Osteoblast (primary cell): ENCODE data around the gene EPS8L2. TPM values are rescaled to one million over a fixed set of nuclear protein-coding genes. Genes with fewer than 3 reads are reported as not detected.

ENCODE experiments used
- DNase-seq: peaks from one replicate; pipeline ENCODE4 v3.0.0; 2011; ENCODE audit warnings: low spot score, mixed read lengths; ENCODE audit not compliant: insufficient read length; ENCODE audit errors: missing footprints
- H2AFZ ChIP-seq: 2 replicates; pipeline ENCODE4 v1.6.0; 2011; ENCODE audit warnings: mild to moderate bottlenecking, low read length
- H3K27ac ChIP-seq: 2 replicates; pipeline ENCODE4 v1.5.1; 2011; ENCODE audit warnings: mild to moderate bottlenecking, low read depth, low read length, moderate library complexity
- H3K27me3 ChIP-seq: 2 replicates; pipeline ENCODE4 v1.6.0; 2012; ENCODE audit warnings: mild to moderate bottlenecking, control low read depth, inconsistent platforms, low read length, moderate library complexity; ENCODE audit not compliant: insufficient read depth
- H3K36me3 ChIP-seq: 2 replicates; pipeline ENCODE4 v1.5.1; 2011; ENCODE audit warnings: mild to moderate bottlenecking, low read length, control low read depth, moderate library complexity; ENCODE audit not compliant: insufficient read depth
- H3K4me1 ChIP-seq: 2 replicates; pipeline ENCODE4 v1.5.1; 2011; ENCODE audit warnings: mild to moderate bottlenecking, low read length, control low read depth, moderate library complexity; ENCODE audit not compliant: insufficient read depth
- H3K4me2 ChIP-seq: 2 replicates; pipeline ENCODE4 v1.6.0; 2011; ENCODE audit warnings: mild to moderate bottlenecking, low read length; ENCODE audit not compliant: insufficient read depth
- H3K4me3 ChIP-seq: fragments of 200-600 bp; sonication (generic); 3 replicates; pipeline ENCODE4 v1.5.1; 2012; ENCODE audit warnings: mild to moderate bottlenecking, low read length, inconsistent platforms; ENCODE audit not compliant: insufficient read depth
- H3K79me2 ChIP-seq: 2 replicates; pipeline ENCODE4 v1.6.0; 2012; ENCODE audit warnings: mild to moderate bottlenecking, low read length, control low read depth, inconsistent platforms; ENCODE audit not compliant: insufficient read depth
- H3K9me3 ChIP-seq: 2 replicates; pipeline ENCODE4 v1.5.1; 2011; ENCODE audit warnings: low read depth, low read length, control low read depth
- H4K20me1 ChIP-seq: 2 replicates; pipeline ENCODE4 v1.6.0; 2012; ENCODE audit warnings: mild to moderate bottlenecking, low read length, control low read depth; ENCODE audit not compliant: insufficient read depth
- total RNA-seq: library from RNA; depleted of rRNA; stranded (reverse); fragments of >200 nt; gene quantifications from 2 replicates; pipeline ENCODE4 v1.2.3, GENCODE V29; 2012
- TF ChIP-seq, protein P1 (sequence below): IDR thresholded peaks from 2 replicates; pipeline ENCODE4 v1.5.1; 2011; ENCODE audit warnings: mild to moderate bottlenecking, low read depth, low read length, moderate library complexity; ENCODE audit errors: extremely low read depth

EPS8L2 gene
- 29.7 and 30.1 TPM in 2 replicates for total RNA-seq

DNA sequence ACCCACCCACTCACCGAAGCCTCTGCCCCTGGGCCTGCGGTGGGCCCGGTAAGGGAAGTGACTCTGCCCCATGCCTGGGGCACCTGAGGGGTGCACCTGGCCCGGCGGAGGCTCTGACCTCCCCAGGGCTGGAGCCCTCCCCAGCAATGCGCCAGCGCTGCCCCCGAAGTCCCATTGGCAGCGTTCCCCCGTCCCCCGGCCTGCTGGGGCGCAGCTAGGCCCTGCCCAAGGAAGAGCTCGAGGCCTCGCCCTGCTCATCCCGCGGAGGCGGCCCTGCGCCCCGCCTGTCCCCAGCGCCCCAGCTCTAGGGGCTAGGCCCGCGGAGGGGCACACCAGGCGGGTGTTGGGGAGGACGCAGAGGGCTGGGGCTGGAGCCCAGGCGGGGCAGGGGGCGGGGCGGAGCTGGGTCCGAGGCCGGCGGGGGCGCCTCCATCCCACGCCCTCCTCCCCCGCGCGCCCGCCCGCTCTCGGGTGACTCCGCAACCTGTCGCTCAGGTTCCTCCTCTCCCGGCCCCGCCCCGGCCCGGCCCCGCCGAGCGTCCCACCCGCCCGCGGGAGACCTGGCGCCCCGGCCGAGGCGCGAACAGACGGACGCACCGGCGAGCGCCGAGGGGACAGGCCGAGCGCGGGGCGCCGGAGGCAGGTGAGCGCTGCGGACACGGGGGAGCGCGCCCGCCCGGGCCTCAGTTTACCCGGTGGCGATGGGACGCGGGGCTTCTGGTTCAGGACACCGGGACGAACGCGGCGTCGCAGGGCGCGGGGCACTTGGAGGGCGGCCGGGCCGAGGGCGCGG is at the start of gene EPS8L2:
EPS8L2 (plus strand) TSS at position 586 of the 793 bp plus-strand sequence. CDS start 3,177 bp downstream, outside the sequence.
- H3K4me1 ChIP-seq = peaks cover 17% of the 10 kb centered on the region
- TF ChIP-seq, protein P1, sequence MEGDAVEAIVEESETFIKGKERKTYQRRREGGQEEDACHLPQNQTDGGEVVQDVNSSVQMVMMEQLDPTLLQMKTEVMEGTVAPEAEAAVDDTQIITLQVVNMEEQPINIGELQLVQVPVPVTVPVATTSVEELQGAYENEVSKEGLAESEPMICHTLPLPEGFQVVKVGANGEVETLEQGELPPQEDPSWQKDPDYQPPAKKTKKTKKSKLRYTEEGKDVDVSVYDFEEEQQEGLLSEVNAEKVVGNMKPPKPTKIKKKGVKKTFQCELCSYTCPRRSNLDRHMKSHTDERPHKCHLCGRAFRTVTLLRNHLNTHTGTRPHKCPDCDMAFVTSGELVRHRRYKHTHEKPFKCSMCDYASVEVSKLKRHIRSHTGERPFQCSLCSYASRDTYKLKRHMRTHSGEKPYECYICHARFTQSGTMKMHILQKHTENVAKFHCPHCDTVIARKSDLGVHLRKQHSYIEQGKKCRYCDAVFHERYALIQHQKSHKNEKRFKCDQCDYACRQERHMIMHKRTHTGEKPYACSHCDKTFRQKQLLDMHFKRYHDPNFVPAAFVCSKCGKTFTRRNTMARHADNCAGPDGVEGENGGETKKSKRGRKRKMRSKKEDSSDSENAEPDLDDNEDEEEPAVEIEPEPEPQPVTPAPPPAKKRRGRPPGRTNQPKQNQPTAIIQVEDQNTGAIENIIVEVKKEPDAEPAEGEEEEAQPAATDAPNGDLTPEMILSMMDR = no peak
- H3K27me3 ChIP-seq = no peaks in the 10 kb centered on the region
- no peak within 1 kb of the TSS for H3K27ac ChIP-seq
- peak within 1 kb of the TSS; percentile 78 for H3K4me3 ChIP-seq
- peak within 1 kb of the TSS; percentile 84 for H3K4me2 ChIP-seq
- H3K36me3 ChIP-seq = no peaks in the 10 kb centered on the region
- no peaks in the 10 kb centered on the region for H3K9me3 ChIP-seq
- peaks cover 11% of the 10 kb centered on the region for H3K79me2 ChIP-seq
- H2AFZ ChIP-seq = peak within 1 kb of the TSS; percentile 65
- DNase-seq = peak; percentile 84
- H4K20me1 ChIP-seq = no peaks in the 10 kb centered on the region

DNA sequence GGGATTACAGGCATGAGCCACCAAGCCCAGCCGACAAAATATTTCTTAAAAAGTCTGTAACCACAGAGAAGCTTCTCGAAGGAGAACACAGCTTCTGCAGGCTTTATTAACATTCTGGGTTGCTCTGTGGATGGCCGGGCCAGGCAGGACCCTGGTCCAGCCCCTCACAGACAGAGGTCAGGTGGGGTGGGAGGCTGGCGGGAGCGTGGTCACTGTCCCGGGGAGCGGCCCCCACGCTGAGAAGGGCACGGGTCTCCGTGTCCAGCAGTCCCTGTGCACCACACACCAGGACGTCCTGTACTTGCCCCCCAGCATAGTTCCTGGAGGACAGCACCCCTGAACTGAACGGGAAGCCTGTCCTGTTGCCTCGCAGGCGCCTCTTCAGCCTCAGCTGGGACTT is 49.6 kb upstream of the EPS8L2 start:
- Histone ChIP-seq H3K4me1 (no peaks in the 10 kb centered on the region), H2AFZ (no peak overlapping the region), H3K27ac (no peak overlapping the region), H3K79me2 (no peaks in the 10 kb centered on the region), H4K20me1 (peaks cover 10% of the 10 kb centered on the region), H3K4me3 (no peak overlapping the region), H3K9me3 (no peaks in the 10 kb centered on the region), H3K4me2 (no peak overlapping the region), H3K27me3 (no peaks in the 10 kb centered on the region), H3K36me3 (peaks cover 9% of the 10 kb centered on the region)
- TF ChIP-seq, protein P1 = no peak
- peak; percentile 46 for DNase-seq

DNA sequence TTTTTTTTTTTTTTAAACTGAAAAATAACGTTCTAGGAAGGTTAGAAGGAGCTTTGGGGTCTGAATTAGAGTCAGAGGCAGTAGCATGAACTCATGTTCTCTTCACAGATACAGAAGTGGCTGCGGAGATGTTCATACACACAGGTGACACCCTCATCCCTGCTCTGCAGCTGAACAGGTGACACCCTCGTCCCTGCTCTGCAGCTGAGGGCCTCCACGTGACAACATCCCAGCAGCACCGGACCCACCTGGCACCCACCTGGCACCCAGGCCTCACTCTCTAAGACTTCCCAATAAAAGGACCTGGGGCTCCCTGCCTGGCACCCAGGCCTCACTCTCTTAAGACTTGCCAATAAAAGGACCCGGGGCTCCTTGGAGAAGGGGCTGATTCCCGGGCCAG is 49.2 kb upstream of the EPS8L2 start:
- Histone ChIP-seq H3K27me3 (no peaks in the 10 kb centered on the region), H3K79me2 (no peaks in the 10 kb centered on the region), H3K4me2 (no peak overlapping the region), H3K36me3 (peaks cover 9% of the 10 kb centered on the region), H3K27ac (no peak overlapping the region), H3K9me3 (no peaks in the 10 kb centered on the region), H3K4me3 (no peak overlapping the region), H3K4me1 (no peaks in the 10 kb centered on the region), H2AFZ (no peak overlapping the region), H4K20me1 (peaks cover 10% of the 10 kb centered on the region)
- TF ChIP-seq, protein P1 = no peak
- DNase-seq = peak; percentile 57

DNA sequence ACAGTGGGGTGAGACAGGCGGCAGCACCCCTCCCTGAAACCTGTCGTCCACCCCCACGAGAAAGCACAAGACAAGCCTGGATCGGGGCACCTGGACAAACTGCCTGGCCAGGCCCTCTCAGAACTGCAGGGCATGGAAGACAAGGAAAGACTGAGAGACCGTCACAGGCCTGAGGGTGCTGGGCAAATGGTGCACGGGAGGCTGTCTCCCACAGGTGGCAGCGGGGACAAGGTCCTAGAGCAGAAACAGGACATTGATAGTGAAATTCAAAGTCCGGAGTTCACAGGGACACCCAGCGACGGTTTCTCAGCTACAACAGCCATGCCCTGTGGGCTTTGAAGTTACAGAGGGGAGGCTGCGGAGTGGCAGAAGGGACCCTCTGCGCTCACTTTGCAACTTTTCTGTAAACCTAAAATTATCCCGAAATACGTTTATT is 48.3 kb upstream of the EPS8L2 start:
- peaks cover 15% of the 10 kb centered on the region for H4K20me1 ChIP-seq
- TF ChIP-seq, protein P1 = no peak
- DNase-seq = peak; percentile 62
- H3K27me3 ChIP-seq = no peaks in the 10 kb centered on the region
- no peak overlapping the region for H3K27ac ChIP-seq
- H3K4me1 ChIP-seq = no peaks in the 10 kb centered on the region
- H3K4me2 ChIP-seq = no peak overlapping the region
- H3K9me3 ChIP-seq = no peaks in the 10 kb centered on the region
- H2AFZ ChIP-seq = no peak overlapping the region
- peaks cover 4% of the 10 kb centered on the region for H3K79me2 ChIP-seq
- peaks cover 13% of the 10 kb centered on the region for H3K36me3 ChIP-seq
- no peak overlapping the region for H3K4me3 ChIP-seq
